Endothelial cell of umbilical vein (primary cell): ENCODE measurements around the gene C17orf58. TPM values are rescaled to one million over a fixed set of nuclear protein-coding genes. Genes with fewer than 3 reads are reported as not detected.
"Not testable (repeated sequence)": the region's sequence is repeated elsewhere in the genome, so short reads cannot be mapped to it uniquely, and the experiment has no call there.

ENCODE experiments used
- BruUV-seq: library from RNA; stranded (reverse); fragments of 400-500 nt; replicated peaks from 2 replicates; lab custom pipeline; 2021; lab: Mats Ljungman, UMichigan
- CTCF ChIA-PET: fragments of 300-600, 350-600 bp; sonication (Branson Sonifier 250); formaldehyde crosslinking; loops from one replicate; lab custom pipeline; 2021; ENCODE audit warnings: antibody characterized with exemption, inconsistent platforms; lab: Charles Lee
- POLR2A ChIA-PET: fragments of 300-600, 350-600 bp; sonication (Branson Sonifier 250); formaldehyde crosslinking; loops from one replicate; lab custom pipeline; 2021; ENCODE audit warnings: antibody characterized with exemption, inconsistent platforms; lab: Charles Lee
- DNase-seq: peaks from one replicate; pipeline ENCODE4 v3.0.0-alpha.2; 2011; ENCODE audit warnings: low read depth, low spot score
- FAIRE-seq: peaks from 2 replicates; lab custom pipeline; 2011; peaks lifted over from hg19 to GRCh38; lab: Jason Lieb, UNC
- H2AFZ ChIP-seq: 2 replicates; pipeline ENCODE4 v1.6.0; 2012; ENCODE audit warnings: low read depth, low read length, control low read depth, inconsistent platforms
- H3K27ac ChIP-seq: 2 replicates; pipeline ENCODE4 v1.5.1; 2011; ENCODE audit warnings: low read depth, mild to moderate bottlenecking, control low read depth, low read length, moderate library complexity; ENCODE audit not compliant: insufficient read depth
- H3K27me3 ChIP-seq, 2 experiments: 2 replicates each; pipeline versions ENCODE4 v1.6.0 to v1.6.1; 2011; ENCODE audit warnings: low read length in 2 of 2, mixed read lengths in 1 of 2; ENCODE audit not compliant: control insufficient read depth in 2 of 2, insufficient read depth in 2 of 2
- H3K36me3 ChIP-seq, 2 experiments: 2 replicates in 1 of 2; 3 replicates in 1 of 2; pipeline ENCODE4 v1.5.1; 2011; ENCODE audit warnings: low read length in 2 of 2, mild to moderate bottlenecking in 1 of 2, moderate library complexity in 1 of 2; ENCODE audit not compliant: control insufficient read depth in 2 of 2, insufficient read depth in 2 of 2; ENCODE audit errors: extremely low read depth in 1 of 2
- H3K4me1 ChIP-seq: 3 replicates; pipeline ENCODE4 v1.5.1; 2011; ENCODE audit warnings: mild to moderate bottlenecking, low read length; ENCODE audit not compliant: control insufficient read depth, insufficient read depth; ENCODE audit errors: extremely low read depth
- H3K4me2 ChIP-seq: 2 replicates; pipeline ENCODE4 v1.6.1; 2011; ENCODE audit warnings: low read length, control low read depth, mixed read lengths; ENCODE audit not compliant: insufficient read depth
- H3K4me3 ChIP-seq, 3 experiments: fragments of 200-600 bp in 1 of 3; sonication (generic), shearing (Covaris generic) in 1 of 3; replicated peaks in 1 of 3; 2 replicates each; pipeline ENCODE4 v1.5.1; 2011 to 2016; ENCODE audit warnings: control low read depth in 3 of 3, low read length in 3 of 3, mild to moderate bottlenecking in 2 of 3, inconsistent platforms in 1 of 3, low read depth in 1 of 3, moderate library complexity in 1 of 3; ENCODE audit not compliant: insufficient read depth in 1 of 3
- H3K79me2 ChIP-seq: 2 replicates; pipeline ENCODE4 v1.6.0; 2012; ENCODE audit warnings: low read length, inconsistent platforms; ENCODE audit not compliant: control insufficient read depth, insufficient read depth
- H3K9ac ChIP-seq: replicated peaks from 2 replicates; pipeline ENCODE3; 2011; ENCODE audit warnings: low read length, control low read depth; ENCODE audit not compliant: insufficient read depth; ENCODE audit errors: extremely low read depth
- H3K9me1 ChIP-seq: replicated peaks from 3 replicates; pipeline ENCODE4 v1.6.0; 2011; ENCODE audit warnings: mild to moderate bottlenecking, low read length; ENCODE audit not compliant: control insufficient read depth, insufficient read depth; ENCODE audit errors: extremely low read depth
- H3K9me3 ChIP-seq: replicated peaks from 2 replicates; pipeline ENCODE4 v1.5.1; 2012; ENCODE audit warnings: low read length, inconsistent platforms; ENCODE audit not compliant: control insufficient read depth, insufficient read depth
- H4K20me1 ChIP-seq: replicated peaks from 2 replicates; pipeline ENCODE3; 2011; ENCODE audit warnings: mild to moderate bottlenecking, low read length; ENCODE audit not compliant: control insufficient read depth, insufficient read depth; ENCODE audit errors: extremely low read depth
- EZH2 ChIP-seq: IDR thresholded peaks from 2 replicates; pipeline ENCODE4 v1.6.1; 2012; ENCODE audit warnings: borderline replicate concordance, low read depth, mild to moderate bottlenecking, moderate library complexity, low read length, inconsistent platforms; ENCODE audit not compliant: severe bottlenecking
- FOS ChIP-seq: IDR thresholded peaks from 2 replicates; pipeline ENCODE4 v1.6.1; 2011; ENCODE audit warnings: mild to moderate bottlenecking, low read length, moderate library complexity, borderline replicate concordance; ENCODE audit not compliant: insufficient read depth
- GATA2 ChIP-seq: IDR thresholded peaks from 2 replicates; pipeline ENCODE4 v1.7.0; 2011; ENCODE audit warnings: low read depth, mild to moderate bottlenecking, moderate library complexity, mixed read lengths, low read length; ENCODE audit not compliant: insufficient read length, insufficient read depth
- JUN ChIP-seq: IDR thresholded peaks from 2 replicates; pipeline ENCODE4 v1.6.1; 2011; ENCODE audit warnings: borderline replicate concordance, low read depth; ENCODE audit not compliant: insufficient read length, insufficient read depth
- MYC ChIP-seq: IDR thresholded peaks from one replicate; pipeline ENCODE4 v1.6.1; 2011; ENCODE audit warnings: mild to moderate bottlenecking, low read depth, low read length
- POLR2A ChIP-seq: IDR thresholded peaks from 2 replicates; pipeline ENCODE4 v1.6.1; 2012; ENCODE audit warnings: low read depth, mild to moderate bottlenecking, control low read depth, low read length
- POLR2AphosphoS5 ChIP-seq: IDR thresholded peaks from 2 replicates; pipeline ENCODE4 v1.6.1; 2012; ENCODE audit warnings: low read depth, mild to moderate bottlenecking, control low read depth, low read length, moderate library complexity; ENCODE audit not compliant: insufficient read depth
- dilution Hi-C: fragments of 300-500 bp; cut with MboI; formaldehyde crosslinking; loops from one replicate; pipeline ENCODE4 v1.15.0; 2019; ENCODE audit warnings: low sequenced_read_pairs; ENCODE audit not compliant: extremely low pct_ligation_motif_present
- intact Hi-C: fragments of 100-400 bp; cut with micrococcal nuclease; formaldehyde crosslinking; loops from one replicate; pipeline ENCODE4 v1.10.0; 2022
- polyA plus RNA-seq, 4 experiments: library from polyadenylated mRNA; depleted of rRNA in 3 of 4; stranded (reverse) in 3 of 4; unstranded in 1 of 4; fragments of >200 nt; gene quantifications; 2 replicates each; pipeline versions ENCODE4 v1.2.1 to v1.2.3, GENCODE V29; 2011 to 2012; ENCODE audit warnings: missing spikeins in 1 of 4
- total RNA-seq: library from RNA; stranded (reverse); gene quantifications from 2 replicates; pipeline ENCODE4 v1.2.3, GENCODE V29; 2021
- TF ChIP-seq, protein P1 (sequence below): IDR thresholded peaks from 2 replicates; pipeline ENCODE4 v1.6.1; 2011; ENCODE audit not compliant: insufficient read depth, insufficient read length

C17orf58 gene
- total and polyA plus RNA-seq, 2 donors (not counting 3 experiments of a cell fraction or from before 2014, with no cell fraction given): 24.5 to 35.5 TPM

- Histone ChIP-seq H2AFZ (no peak overlapping the region), H4K20me1 (no peaks in the 10 kb centered on the region), H3K79me2 (no peaks in the 10 kb centered on the region), H3K27ac (no peak overlapping the region), H3K9me1 (no peaks in the 10 kb centered on the region), H3K36me3 (no peaks in the 10 kb centered on the region), H3K27me3 (peaks cover 0 to 1% of the 10 kb centered on the region in 2 experiments), H3K9me3 (no peaks in the 10 kb centered on the region), H3K4me3 (no peak overlapping the region), H3K4me1 (peaks cover 7% of the 10 kb centered on the region), H3K4me2 (no peak overlapping the region), H3K9ac (no peak overlapping the region)
- POLR2A ChIA-PET: no interaction called here
- TF ChIP-seq JUN (no peak), MYC (no peak), POLR2AphosphoS5 (no peak), EZH2 (no peak), POLR2A (no peak), FOS (no peak), GATA2 (no peak)
- TF ChIP-seq, protein P1, sequence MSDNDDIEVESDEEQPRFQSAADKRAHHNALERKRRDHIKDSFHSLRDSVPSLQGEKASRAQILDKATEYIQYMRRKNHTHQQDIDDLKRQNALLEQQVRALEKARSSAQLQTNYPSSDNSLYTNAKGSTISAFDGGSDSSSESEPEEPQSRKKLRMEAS: no peak
- dilution Hi-C loops: no loop called here
- intact Hi-C loops: no loop called here
- CTCF ChIA-PET: no interaction called here
- DNase-seq: no peak
- no peak for FAIRE-seq
- no TSS peak for BruUV-seq
Observed at GRCh38 chr17:68021963-68022362, 25.7 kb upstream of the C17orf58 start.

DNA sequence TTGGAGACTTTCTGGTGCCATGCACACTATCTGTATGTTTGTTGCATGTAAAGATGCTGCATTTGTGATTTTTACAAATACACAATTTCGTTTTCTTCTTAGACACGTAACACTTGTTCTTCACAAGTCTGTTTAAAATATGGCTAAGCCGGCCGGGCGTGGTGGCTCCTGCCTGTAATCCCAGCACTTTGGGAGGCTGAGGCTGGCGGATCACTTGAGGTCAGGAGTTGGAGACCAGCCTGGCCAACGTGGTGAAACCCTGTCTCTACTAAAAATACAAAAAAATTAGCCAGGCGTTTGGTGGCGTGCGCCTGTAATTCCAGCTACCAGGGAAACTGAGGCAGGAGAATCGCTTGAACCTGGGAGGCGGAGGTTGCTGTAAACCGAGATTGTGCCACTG, 24.5 kb upstream of the C17orf58 start:
- H3K27ac ChIP-seq, POLR2A ChIA-PET, BruUV-seq, H3K9me1 ChIP-seq, FAIRE-seq, H3K9ac ChIP-seq, H3K79me2 ChIP-seq, H3K9me3 ChIP-seq, H3K36me3 ChIP-seq, H4K20me1 ChIP-seq, H3K27me3 ChIP-seq, DNase-seq, H3K4me1 ChIP-seq, dilution Hi-C loops: not testable (repeated sequence)
- H2AFZ ChIP-seq: peak overlapping the region; percentile 87
- intact Hi-C loops: loop anchor here (1.0 kb wide), 3 partner anchors 15 to 33 kb away; partner anchors contain the start of gene KPNA2
- H3K4me3 ChIP-seq: peak overlapping the region in 1 of 3 experiments; percentile 54
- H3K4me2 ChIP-seq: peak overlapping the region; percentile 69
- CTCF ChIA-PET: interaction anchor here (1.1 to 1.7 kb wide), 4 partner anchors 9 to 26 kb away, joined by 3 to 13 read pairs (median 5); partner anchors contain the start of gene C17orf58
